GM19455 (cell line): ENCODE measurements around the gene SYNPO2.

Experiments
- ATAC-seq: cut with Tn5 transposase; IDR thresholded peaks from one replicate; pipeline ENCODE4 v1.9.1; 2021; ENCODE audit not compliant: unreplicated experiment

Gene SYNPO2

DNA sequence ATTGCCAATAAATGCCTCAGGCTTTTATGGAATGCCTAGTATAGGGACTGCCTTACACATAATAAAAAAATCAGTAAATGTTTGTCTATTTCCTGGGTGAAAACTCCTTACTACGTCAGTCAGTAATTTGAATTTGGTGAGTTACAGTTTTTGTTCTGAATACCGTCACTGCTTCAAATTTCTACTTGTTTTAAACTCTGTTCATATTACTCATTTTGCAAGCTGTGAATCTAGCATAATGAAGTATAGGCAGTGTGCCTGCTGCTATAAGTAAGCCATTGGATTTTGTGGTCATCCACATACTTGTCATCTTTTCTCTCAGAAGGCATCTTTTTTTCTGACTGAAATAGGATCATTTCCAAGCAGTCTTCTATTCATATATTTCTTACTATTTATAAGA lies 43.1 kb downstream of the SYNPO2 start:
- no peak for ATAC-seq

DNA sequence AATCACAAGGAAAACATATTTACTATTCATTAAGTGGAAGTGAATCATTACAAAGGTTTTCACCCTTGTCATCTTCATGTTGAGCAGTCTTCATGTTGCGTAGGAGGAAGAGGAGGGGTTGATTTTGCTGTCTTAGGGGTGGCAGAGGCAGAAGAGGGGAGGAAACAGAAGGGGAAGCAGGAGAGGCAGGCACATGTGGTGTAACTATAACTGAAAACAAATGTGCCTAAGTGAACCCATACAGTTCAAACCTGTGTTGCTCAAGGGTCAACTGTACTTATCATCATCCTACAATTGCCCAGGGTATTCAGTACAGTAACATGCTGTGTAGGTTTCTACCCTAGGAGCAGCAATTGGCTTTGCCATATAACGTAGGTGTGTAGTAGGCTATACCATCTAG lies 47.2 kb downstream of the SYNPO2 start:
- no peak for ATAC-seq

DNA sequence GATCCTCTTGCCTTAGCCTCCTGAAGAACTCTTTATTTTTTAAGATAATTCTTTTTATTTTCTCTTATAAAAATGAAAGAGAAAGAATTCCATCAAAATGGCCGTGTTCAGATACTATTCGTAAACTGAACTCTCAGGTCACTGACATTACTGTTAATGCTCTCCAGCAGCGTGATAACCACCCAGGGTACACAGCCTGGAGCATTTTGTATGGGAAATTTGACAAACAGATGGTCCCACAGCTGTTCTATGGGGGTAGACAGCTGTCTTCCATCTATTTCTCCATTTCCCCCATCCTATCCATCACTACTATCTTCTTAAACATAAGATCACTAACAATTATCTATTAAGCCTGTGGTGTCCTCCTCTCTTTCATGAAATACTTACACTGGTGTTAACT lies 47.8 kb downstream of the SYNPO2 start:
- no peak for ATAC-seq

DNA sequence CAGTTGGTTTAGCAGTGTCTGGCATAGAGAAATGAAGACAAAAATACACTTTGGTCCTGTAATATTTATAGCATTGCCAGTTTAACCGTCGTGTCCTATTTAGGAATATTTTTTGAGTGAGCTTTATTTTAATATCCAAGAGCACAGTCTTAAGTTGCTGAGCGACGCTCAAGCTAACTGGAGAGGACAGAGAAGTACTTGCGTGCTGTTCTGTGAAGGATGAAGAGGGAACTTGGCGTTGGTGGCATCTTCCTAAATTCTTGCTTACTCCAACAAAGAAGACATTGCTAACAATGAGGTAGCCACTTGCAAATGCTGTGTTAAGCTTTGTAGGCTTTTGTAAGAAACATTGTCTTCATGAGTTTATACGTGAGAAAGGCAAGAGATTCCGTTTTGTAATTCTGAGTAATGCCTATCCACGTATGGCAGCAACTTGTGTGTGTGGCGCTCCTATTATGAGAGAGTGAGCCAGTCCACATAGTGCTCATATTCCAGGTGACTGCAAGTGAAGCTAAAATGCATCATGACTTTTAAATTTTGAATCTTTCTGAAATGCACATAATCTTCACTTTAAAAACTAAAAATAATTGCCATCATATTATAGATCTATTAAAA lies 50.6 kb downstream of the SYNPO2 start:
- no peak for ATAC-seq

DNA sequence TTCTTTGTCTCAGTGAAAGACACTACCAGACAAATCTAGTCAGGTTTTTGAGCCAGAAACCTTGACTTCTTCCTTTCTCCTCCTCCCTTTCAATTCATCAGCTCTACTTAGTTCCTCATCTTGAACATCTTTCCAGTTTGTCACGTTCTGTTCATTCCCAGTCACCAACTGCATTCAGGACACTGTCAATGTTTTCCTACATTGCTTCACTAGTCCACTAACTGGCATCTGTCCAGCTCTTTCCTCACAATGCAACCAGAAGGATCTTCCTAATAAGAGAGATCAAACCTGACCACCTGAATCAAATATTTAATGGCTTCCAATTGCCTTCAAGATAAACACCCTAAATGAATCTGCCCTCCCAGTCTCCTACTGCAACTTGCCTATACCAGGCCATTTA lies 52.5 kb downstream of the SYNPO2 start:
- ATAC-seq, result no peak

DNA sequence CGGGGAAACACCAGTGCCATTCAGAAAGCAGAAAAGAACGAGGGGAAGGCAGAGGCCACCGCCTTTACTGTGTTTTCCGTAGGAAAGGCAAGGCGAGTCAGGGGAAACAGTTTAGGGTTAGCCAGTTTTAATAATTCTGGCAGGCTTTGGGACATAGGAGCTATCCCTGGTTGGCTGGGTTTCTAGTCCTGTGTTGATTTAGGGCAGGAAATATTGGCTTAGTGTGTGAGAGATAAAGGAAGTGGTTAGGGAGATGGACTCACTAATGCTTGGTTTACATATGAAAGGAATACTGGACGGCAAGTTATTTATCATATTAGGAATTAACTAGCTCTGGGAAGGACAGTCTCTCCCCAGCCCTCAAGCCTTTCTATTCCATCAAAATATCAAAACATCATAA lies 53.1 kb downstream of the SYNPO2 start:
- no peak for ATAC-seq

DNA sequence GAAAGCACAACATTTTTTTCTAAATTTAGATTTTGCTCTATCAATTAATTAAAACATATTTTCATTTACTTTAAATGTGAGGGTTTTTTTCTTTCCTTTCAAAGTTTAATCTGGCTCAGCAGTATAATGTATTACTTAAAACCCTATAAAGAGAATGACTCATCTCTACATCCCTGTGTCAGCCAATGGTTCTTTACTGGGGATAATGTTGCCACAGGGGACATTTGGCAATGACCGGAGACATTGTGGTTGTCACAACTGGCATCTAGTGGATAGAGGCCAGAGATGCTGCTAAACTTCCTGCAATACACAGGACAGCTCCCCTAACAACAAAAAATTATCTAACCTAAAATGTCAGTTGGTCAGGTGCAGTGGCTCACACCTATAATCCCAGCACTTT lies 53.8 kb downstream of the SYNPO2 start:
- no peak for ATAC-seq

DNA sequence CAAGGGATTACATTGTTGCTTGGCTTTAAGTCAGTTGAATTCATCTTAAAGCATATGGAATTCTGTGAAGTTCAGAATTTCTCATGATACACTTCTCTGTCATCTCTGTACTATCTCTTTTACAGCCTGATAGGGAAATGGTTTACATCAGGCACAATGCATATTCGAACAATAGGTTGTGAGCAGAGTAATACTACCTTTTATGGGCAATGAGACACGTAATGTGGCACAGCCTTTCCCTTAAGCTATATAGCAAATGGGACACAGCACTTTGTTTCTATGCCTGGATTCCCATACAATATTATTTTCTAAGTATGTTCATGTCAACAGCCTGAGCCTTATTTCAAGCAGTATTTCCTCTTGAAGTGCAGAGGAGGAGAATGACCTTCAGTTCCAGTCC lies 58.4 kb downstream of the SYNPO2 start:
- ATAC-seq, result no peak

DNA sequence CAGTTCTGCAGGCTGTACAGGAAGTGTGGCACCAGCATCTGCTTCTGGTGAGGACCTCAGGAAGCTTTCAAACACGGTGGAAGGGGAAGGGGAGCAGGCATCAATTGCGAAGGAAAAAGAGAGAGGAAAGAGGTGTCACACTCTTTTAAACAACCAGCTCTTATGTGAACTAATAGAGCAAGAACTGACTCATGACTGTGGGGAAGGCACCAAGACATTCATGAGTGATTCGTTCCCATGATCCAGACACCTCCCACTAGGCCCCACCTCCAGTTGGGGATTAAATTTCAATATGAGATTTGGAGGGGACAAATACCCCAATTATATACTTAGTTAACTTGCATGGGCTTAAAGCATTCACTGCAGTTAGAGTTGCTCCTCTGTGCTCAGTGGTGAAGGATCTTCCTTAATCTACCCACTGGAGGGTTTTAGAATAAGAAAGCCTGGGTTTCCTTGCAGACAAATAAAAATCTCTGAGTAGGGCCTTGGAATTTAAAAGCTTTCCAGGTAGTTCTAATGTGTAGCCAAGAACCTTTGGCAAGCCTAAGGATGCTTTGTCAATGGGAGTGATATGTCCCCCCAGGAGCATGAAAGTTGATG lies 60.0 kb downstream of the SYNPO2 start:
- ATAC-seq, result no peak

DNA sequence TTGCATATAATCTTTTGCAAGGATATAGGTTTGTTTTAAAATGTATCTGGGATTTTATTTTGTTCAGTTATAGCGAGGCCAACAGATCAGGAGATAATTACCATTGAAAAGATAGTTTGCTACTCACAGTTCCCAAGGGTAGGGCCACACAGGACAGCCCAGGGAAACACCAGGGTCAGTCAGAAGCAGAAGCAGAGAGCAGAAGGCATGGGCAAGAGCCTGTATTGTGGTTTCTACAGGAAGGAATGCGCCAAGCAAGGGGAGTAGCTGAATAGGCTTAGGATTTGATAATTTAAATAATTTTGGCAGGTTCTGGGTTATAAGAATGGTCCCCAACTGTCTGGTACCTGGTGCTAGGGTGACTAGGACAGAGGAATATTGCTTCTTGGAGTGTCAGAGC lies 61.6 kb downstream of the SYNPO2 start:
- no peak for ATAC-seq

DNA sequence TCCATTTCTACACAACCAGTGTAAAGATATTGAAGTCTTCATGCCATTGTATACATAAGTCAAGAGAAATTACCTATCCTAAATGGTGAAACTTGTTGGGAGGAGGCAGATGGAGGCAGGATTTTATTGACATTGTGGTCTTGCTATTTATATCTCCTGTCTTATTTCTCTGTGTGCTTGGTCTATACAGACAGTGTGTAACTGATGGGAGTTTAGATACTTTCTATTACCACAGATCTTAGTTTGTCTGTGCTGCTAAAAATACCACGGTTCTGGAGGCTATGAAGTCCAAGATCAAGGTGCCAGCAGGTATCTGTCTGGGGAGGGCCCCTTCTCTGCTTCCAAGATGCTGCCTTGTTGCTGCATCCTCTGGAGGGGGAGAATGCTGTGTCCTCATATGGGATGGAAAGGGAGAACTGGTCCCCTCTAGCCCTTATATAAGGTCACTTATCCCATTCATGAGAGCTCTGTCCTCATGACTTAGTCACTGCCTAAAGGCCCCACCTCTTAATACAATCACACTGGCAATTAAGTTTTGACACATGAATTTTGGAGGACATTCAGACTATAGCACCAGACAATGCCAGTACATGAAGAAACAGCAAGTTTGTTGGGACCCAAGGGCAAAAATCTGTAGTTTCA lies 62.4 kb downstream of the SYNPO2 start:
- no peak for ATAC-seq

DNA sequence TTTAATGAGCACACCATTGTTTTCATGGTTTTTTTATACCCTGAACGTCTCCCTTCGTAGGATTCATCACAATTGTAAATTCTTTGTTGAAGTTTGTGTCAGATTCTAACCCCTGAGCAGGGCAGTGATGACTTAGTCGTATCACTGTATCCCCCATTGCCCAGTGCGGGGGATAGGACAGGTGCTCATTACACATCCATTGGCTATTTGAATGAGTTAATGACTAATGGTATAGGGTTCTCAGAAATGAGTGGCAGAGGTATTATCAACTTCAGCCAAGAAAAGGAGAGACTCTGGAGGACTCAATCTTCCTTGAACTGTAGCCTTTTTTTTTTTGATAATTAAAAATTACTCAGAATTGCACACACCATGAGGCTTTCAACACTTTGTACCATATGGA lies 64.6 kb downstream of the SYNPO2 start:
- no peak for ATAC-seq

DNA sequence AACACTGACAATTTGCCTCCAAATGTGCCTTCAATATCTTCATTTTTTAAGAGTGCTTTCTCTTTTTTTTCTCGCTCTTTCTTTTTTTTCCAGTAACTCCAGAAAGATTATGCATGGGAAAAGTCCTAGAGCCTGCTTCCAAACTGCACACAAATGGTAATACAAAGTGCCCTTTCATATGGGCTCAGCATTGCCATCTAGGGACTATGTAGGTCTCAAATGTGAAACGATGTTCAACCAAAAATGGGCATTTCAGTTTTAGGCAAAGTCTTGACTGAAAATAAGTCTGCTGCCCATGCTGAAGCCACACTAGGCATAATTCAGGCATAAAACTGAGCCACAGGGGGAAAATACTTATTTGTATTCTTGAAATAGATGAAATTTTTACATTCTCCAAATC lies 65.6 kb downstream of the SYNPO2 start:
- no peak for ATAC-seq

DNA sequence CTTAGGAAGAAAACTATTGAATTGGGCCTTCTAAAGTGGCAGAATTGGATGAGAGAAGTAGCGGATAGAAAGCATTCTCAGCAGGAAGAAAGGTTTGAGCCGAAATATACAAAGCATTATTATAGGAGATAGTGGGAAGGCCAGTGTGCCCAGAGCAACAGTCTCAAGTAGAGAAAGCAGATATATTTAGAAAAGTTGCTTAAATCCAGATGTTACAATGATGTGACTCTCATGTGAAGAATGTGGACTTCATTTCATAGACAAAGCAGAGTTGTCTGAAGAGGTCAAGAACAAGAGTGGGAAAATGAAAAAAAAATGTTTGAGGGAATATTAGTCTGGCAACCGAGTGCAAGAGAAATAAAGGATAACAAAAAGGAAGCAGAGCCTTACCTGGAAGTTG lies 66.9 kb downstream of the SYNPO2 start:
- ATAC-seq, result no peak

DNA sequence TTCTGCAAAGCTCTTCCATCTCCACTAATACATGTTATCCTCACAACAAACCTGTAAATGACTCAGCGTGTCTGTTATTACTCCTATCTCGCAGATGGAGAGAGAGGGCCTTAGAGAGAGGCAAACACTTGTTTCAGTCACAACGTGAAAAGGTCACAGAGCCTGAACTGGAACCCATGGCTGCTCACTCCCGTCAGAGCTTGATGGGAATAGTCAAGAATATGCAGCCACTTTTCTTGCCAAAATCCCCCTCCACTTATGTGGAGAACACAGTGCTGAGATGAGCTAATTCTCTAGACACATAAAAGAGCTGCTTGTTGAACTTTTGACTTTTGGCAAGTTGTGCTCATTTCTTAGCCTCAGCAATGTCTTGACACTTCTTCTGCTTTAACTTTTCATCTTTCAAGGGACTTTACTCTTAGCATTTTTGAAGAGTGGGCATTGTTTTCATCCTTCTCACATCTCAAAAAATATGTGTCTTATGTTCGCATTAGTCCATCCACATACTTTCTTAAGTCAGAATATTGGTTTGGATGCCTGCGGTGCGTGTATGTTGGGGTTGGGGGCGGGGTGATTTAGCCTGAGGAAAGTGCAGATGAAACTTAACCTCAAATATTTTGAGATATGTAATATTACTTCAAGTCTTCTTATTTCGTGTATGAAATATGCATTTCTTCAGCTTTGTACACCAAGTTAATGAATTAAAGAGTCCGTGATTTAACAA lies 69.2 kb downstream of the SYNPO2 start:
- ATAC-seq, result no peak

DNA sequence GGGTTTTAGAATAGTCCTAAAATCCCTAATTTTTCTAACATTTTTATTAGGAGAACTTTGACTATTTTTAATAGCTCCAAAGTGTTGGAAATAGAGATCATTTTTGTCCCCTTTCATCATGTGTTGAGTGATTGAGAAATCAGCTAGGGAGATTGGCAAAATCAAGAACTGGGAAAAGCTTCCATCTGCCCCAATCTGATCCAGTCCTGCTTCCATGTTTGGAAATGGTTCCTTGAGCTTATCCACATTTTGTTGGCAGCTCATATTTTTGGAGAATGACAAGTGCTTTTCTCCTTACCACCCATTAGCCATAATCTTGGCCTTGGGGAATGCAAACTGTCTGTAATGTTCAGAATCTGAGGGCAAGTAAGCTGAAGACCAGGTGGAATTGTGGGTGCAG lies 73.9 kb downstream of the SYNPO2 start:
- ATAC-seq, result no peak

DNA sequence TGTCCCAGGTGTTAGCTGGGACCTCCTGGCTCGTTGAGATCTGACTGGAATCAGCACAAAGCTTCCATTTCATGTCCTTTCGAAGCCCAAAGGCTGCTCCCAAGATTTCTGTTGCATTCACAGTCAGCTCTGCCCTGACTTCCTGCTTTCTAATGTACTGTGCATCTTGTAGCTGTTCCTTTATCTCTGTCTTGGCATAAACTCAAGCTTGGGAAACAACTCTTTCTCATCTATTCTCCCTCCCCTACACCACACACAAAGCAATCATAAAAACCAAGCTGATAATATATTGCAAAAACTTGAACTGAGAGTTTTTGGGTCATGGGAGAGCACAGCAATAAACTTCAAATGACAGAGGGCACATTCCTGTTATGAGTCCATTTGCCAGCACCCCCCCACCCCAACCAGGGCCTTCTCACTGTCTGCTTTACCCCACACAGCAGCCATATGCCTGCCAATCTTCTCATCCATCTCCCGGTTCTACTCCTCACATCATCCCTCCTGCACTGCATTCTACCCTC lies 76.3 kb downstream of the SYNPO2 start:
- ATAC-seq, result no peak

DNA sequence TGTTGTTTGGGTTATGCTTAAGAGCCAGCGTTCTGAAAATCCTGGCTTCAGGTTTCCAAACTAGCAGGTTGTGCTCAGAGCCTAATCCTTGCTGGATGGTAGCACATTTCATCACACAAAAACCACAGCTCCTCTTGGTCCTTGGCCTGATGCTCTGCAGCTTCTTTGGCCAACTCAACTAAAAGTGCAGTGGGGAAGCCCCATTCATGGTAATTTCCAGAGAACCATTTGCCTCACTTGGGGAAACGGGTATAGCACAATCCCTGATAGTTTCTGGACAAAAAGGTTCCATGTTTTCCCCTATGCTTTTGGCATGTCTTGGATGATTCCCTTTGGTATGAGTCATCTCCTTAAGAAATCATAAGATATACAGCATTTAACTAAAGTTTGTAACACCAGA lies 78.7 kb downstream of the SYNPO2 start:
- no peak for ATAC-seq

DNA sequence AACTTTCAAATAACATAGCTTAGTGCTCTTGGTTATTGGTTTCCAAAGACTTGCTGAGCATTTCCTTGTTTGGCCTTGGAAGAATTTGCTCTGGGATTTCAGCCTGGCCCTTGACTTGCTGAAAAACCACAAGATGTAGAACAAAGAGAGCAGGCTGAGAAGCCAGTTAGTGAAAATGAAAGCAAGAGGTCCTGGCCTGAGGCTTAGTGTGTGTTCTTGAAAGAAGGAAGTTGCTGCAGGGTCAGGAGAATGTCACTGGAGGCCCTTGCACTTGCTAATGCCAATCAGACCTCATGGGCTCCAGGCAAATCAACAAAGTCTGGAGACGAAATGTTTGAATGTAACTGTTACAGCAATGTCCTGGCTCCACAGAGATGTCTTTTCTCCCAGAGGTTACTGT lies 79.4 kb downstream of the SYNPO2 start:
- peak; percentile 100 for ATAC-seq

DNA sequence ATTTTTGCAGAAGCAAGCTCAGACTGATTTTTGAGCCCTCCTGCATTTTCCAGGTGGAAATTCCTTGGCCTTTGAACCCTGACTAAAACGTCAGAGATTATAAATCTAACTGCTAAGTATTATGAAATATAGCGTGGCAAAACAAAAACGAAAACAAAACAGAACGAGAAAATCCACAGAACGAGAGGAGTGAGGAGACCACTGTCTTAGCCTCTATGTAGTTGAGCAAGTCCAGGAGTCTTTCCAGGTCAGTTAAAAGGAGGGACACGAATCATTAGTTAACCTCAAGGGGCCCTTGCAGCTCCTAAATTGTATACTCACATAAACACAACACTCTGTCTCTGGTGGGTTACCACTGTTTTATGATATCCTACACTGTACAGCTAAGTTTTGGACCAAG lies 80.2 kb downstream of the SYNPO2 start:
- ATAC-seq, result no peak

DNA sequence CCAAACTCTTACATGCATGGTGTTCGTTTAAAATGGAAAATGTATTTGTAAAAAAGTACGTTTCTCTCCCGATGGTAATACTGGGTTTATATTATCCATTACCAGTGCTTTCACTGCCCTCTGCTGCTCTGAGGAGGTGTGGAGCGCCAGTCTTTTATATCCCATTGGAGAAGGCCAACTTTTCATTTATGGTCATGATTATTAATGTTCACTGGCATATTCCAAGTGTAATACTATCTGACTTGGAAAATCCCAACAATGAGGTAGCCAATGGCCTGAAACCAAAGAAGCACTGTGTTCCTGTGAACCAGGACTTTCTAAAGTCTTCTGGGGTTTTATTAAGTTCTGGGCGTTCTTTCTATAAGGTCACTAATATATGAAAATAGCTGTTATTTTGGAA lies 80.7 kb downstream of the SYNPO2 start:
- ATAC-seq, result no peak

DNA sequence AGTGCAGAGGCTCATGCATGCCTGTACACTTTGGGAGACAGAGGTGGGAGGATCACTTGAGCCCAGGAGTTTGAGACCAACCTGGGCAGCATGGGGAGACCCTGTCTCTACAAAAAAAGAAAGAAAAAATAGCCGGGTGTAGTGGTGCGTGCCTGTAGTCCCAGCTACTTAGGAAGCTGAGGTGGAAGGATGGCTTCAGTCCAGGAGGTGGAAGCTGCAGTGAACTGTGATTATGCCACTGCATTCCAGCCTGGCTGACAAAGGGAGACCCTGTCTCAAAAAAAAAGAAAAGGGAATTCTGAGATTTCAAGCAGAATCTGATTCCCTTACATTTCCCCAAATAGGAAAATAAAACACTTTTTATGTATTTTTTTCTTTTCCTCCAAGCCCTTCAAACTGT lies 83.5 kb downstream of the SYNPO2 start:
- no peak for ATAC-seq
